DOHH2 (cell line): ENCODE results near the gene JPH2.

Source experiments
- H3F3A ChIP-seq: fragments of 200-600 bp; sonication (generic), shearing (Covaris generic); 2 replicates; pipeline ENCODE4 v1.6.0; 2016; ENCODE audit warnings: antibody characterized with exemption, mild to moderate bottlenecking; ENCODE audit not compliant: control insufficient read depth, insufficient read depth
- H3K27ac ChIP-seq: fragments of 200-600 bp; sonication (generic); 2 replicates; pipeline ENCODE4 v1.5.1; 2014; ENCODE audit warnings: low read depth, mild to moderate bottlenecking, low read length, moderate library complexity
- H3K27me3 ChIP-seq: fragments of 200-600 bp; sonication (generic); 2 replicates; pipeline ENCODE4 v1.6.1; 2014; ENCODE audit warnings: mild to moderate bottlenecking, low read length, mixed read lengths; ENCODE audit not compliant: control insufficient read depth
- H3K36me3 ChIP-seq: fragments of 200-600 bp; sonication (generic); 2 replicates; pipeline ENCODE4 v1.6.1; 2014; ENCODE audit warnings: mild to moderate bottlenecking, low read length, moderate library complexity, mixed read lengths; ENCODE audit not compliant: control insufficient read depth
- H3K4me1 ChIP-seq: fragments of 200-600 bp; sonication (generic); 2 replicates; pipeline ENCODE4 v1.6.1; 2014; ENCODE audit warnings: mild to moderate bottlenecking, low read length, mixed read lengths; ENCODE audit not compliant: control insufficient read depth
- H3K4me2 ChIP-seq: fragments of 200-600 bp; sonication (generic); 2 replicates; pipeline ENCODE4 v1.6.0; 2014; ENCODE audit warnings: mild to moderate bottlenecking, low read length, moderate library complexity
- H3K4me3 ChIP-seq: fragments of 200-600 bp; sonication (generic); 2 replicates; pipeline ENCODE4 v1.5.1; 2014; ENCODE audit warnings: mild to moderate bottlenecking, low read length, mixed read lengths
- H3K79me2 ChIP-seq: fragments of 200-600 bp; sonication (generic); 2 replicates; pipeline ENCODE4 v1.6.1; 2014; ENCODE audit warnings: mild to moderate bottlenecking, low read length, mixed read lengths; ENCODE audit not compliant: control insufficient read depth
- H3K9me2 ChIP-seq: fragments of 200-600 bp; sonication (generic); replicated peaks from 2 replicates; pipeline ENCODE4 v1.6.1; 2014; ENCODE audit warnings: mild to moderate bottlenecking, low read length, mixed read lengths; ENCODE audit not compliant: control insufficient read depth
- H3K9me3 ChIP-seq: fragments of 200-600 bp; sonication (generic); 2 replicates; pipeline ENCODE4 v1.6.1; 2014; ENCODE audit warnings: antibody characterized with exemption, low read length, mixed read lengths; ENCODE audit not compliant: control insufficient read depth, insufficient read depth
- H4K20me1 ChIP-seq: fragments of 200-600 bp; sonication (generic); 2 replicates; pipeline ENCODE4 v1.6.0; 2014; ENCODE audit warnings: low read depth, mild to moderate bottlenecking, antibody characterized with exemption, low read length, moderate library complexity; ENCODE audit not compliant: control insufficient read depth, insufficient read depth
- CTCF ChIP-seq: fragments of 200-600 bp; sonication (generic); IDR thresholded peaks from one replicate; pipeline ENCODE4 v1.5.1; 2014; ENCODE audit warnings: antibody characterized with exemption, mild to moderate bottlenecking, low read depth, low read length; ENCODE audit not compliant: poor library complexity, severe bottlenecking
- EZH2phosphoT487 ChIP-seq: fragments of 200-600 bp; sonication (generic); IDR thresholded peaks from 2 replicates; pipeline ENCODE4 v1.6.1; 2017; ENCODE audit warnings: borderline replicate concordance, mild to moderate bottlenecking, antibody characterized with exemption, low read length, moderate library complexity, mixed read lengths

Gene JPH2

GRCh38 chr20:44187772-44188709, 1.1 kb upstream of the JPH2 start:
- TF ChIP-seq CTCF = no peak
- no peak for TF ChIP-seq EZH2phosphoT487
- no peaks in the 10 kb centered on the region for H4K20me1 ChIP-seq
- peaks cover 28% of the 10 kb centered on the region for H3K27me3 ChIP-seq
- H3K79me2 ChIP-seq = no peaks in the 10 kb centered on the region
- no peak overlapping the region for H3K27ac ChIP-seq
- H3F3A ChIP-seq = no peaks in the 10 kb centered on the region
- H3K4me3 ChIP-seq = peak overlapping the region; percentile 33
- no peaks in the 10 kb centered on the region for H3K9me2 ChIP-seq
- H3K9me3 ChIP-seq = no peaks in the 10 kb centered on the region
- H3K36me3 ChIP-seq = no peaks in the 10 kb centered on the region
- peak overlapping the region; percentile 61 for H3K4me2 ChIP-seq
- H3K4me1 ChIP-seq = peaks cover 13% of the 10 kb centered on the region

GRCh38 chr20:44186674-44187053, 324 bp downstream of the JPH2 start:
- Histone ChIP-seq H3K4me3 (no peak overlapping the region), H4K20me1 (no peaks in the 10 kb centered on the region), H3F3A (no peaks in the 10 kb centered on the region), H3K27me3 (peaks cover 28% of the 10 kb centered on the region), H3K79me2 (no peaks in the 10 kb centered on the region), H3K4me1 (peaks cover 13% of the 10 kb centered on the region), H3K4me2 (no peak overlapping the region), H3K27ac (no peak overlapping the region), H3K9me2 (no peaks in the 10 kb centered on the region), H3K36me3 (no peaks in the 10 kb centered on the region), H3K9me3 (no peaks in the 10 kb centered on the region)
- TF ChIP-seq CTCF = no peak
- TF ChIP-seq EZH2phosphoT487 = no peak

GRCh38 chr20:44186201-44186600, 787 bp downstream of the JPH2 start:
- no peaks in the 10 kb centered on the region for H3K9me2 ChIP-seq
- H3K79me2 ChIP-seq = no peaks in the 10 kb centered on the region
- no peak overlapping the region for H3K4me2 ChIP-seq
- TF ChIP-seq EZH2phosphoT487 (no peak), CTCF (no peak)
- H3F3A ChIP-seq = no peaks in the 10 kb centered on the region
- H3K36me3 ChIP-seq = no peaks in the 10 kb centered on the region
- peaks cover 28% of the 10 kb centered on the region for H3K27me3 ChIP-seq
- peaks cover 13% of the 10 kb centered on the region for H3K4me1 ChIP-seq
- H3K9me3 ChIP-seq = no peaks in the 10 kb centered on the region
- H3K4me3 ChIP-seq = no peak overlapping the region
- no peaks in the 10 kb centered on the region for H4K20me1 ChIP-seq
- H3K27ac ChIP-seq = no peak overlapping the region
